ENCODE data around the gene RERE.

Gene RERE

GRCh38 chr1:8721679-8722324, 95.6 kb downstream of the RERE start:
- H3K4me3 ChIP-seq (replicated peaks; ENCODE audit: low read depth, low read length), result no peak overlapping the region
- TF ChIP-seq CTCF (IDR thresholded peaks at IDR 0.05; ENCODE audit: low read length, missing control alignments), result no peak
- DNase-seq (ENCODE audit: low read depth), result no peak

GRCh38 chr1:8720347-8720746, 97.1 kb downstream of the RERE start:
- no peak overlapping the region for H3K4me3 ChIP-seq (replicated peaks; ENCODE audit: low read depth, low read length)
- no peak for DNase-seq (ENCODE audit: low read depth)
- no peak for TF ChIP-seq CTCF (IDR thresholded peaks at IDR 0.05; ENCODE audit: low read length, missing control alignments)

GRCh38 chr1:8718850-8719361, 98.5 kb downstream of the RERE start:
- TF ChIP-seq CTCF (IDR thresholded peaks at IDR 0.05; ENCODE audit: low read length, missing control alignments), result peak; percentile 43
- no peak for DNase-seq (ENCODE audit: low read depth)

GRCh38 chr1:8717148-8717547, 100.3 kb downstream of the RERE start:
- DNase-seq (ENCODE audit: low read depth), result no peak
- no peak overlapping the region for H3K4me3 ChIP-seq (replicated peaks; ENCODE audit: low read depth, low read length)
- TF ChIP-seq CTCF (IDR thresholded peaks at IDR 0.05; ENCODE audit: low read length, missing control alignments), result no peak

More at GRCh38 chr1:8718850-8719361, 98.5 kb downstream of the RERE start:
- H3K4me3 ChIP-seq (replicated peaks; ENCODE audit: low read depth, low read length), result no peak overlapping the region

- no peak for TF ChIP-seq CTCF (IDR thresholded peaks at IDR 0.05; ENCODE audit: low read length, missing control alignments)
- no peak for DNase-seq (ENCODE audit: low read depth)
- H3K4me3 ChIP-seq (replicated peaks; ENCODE audit: low read depth, low read length), result no peak overlapping the region
Measured at GRCh38 chr1:8716238-8716637, 101.2 kb downstream of the RERE start.

- no peak for TF ChIP-seq CTCF (IDR thresholded peaks at IDR 0.05; ENCODE audit: low read length, missing control alignments)
- DNase-seq (ENCODE audit: low read depth), result no peak
Measured at GRCh38 chr1:8714173-8714572, 103.3 kb downstream of the RERE start.

More at GRCh38 chr1:8714173-8714572, 103.3 kb downstream of the RERE start:
- H3K4me3 ChIP-seq (replicated peaks; ENCODE audit: low read depth, low read length), result no peak overlapping the region
